GM13977 (cell line): ENCODE measurements around the gene DMXL2.

Source experiments
- DNase-seq: peaks from one replicate; pipeline ENCODE4 v3.0.0; 2012; ENCODE audit warnings: low spot score
- CTCF ChIP-seq: IDR thresholded peaks from 2 replicates; pipeline ENCODE4 v1.5.1; 2012; ENCODE audit warnings: mild to moderate bottlenecking, control low read depth; ENCODE audit not compliant: insufficient read depth; ENCODE audit errors: extremely low read depth, missing control alignments
- in situ Hi-C: fragments of 300-500 bp; cut with MboI; formaldehyde crosslinking; loops from one replicate; pipeline ENCODE4 v1.12.0; 2022; ENCODE audit warnings: low sequenced_read_pairs, low pct_unique_long_range_greater_than_20kb, mixed read lengths, inconsistent platforms; ENCODE audit not compliant: unreplicated experiment

Gene DMXL2

GRCh38 chr15:51623386-51623938, 891 bp upstream of the DMXL2 start:
- in situ Hi-C loops = no loop called here
- DNase-seq = peak; percentile 21
- no peak for TF ChIP-seq CTCF

GRCh38 chr15:51621936-51622603, 501 bp downstream of the DMXL2 start:
- DNase-seq = peak; percentile 74
- TF ChIP-seq CTCF = no peak
- in situ Hi-C loops = no loop called here

GRCh38 chr15:51621155-51621765, 1.3 kb downstream of the DMXL2 start:
- no peak for TF ChIP-seq CTCF
- DNase-seq = no peak

GRCh38 chr15:51620641-51621040, 1.9 kb downstream of the DMXL2 start:
- no peak for TF ChIP-seq CTCF
- in situ Hi-C loops = no loop called here
- peak; percentile 16 for DNase-seq

More at GRCh38 chr15:51621155-51621765, 1.3 kb downstream of the DMXL2 start:
- in situ Hi-C loops = no loop called here

- no peak for DNase-seq
- no peak for TF ChIP-seq CTCF
- in situ Hi-C loops = no loop called here
Measured at GRCh38 chr15:51620122-51620521, 2.4 kb downstream of the DMXL2 start.

- TF ChIP-seq CTCF = no peak
- no peak for DNase-seq
- in situ Hi-C loops = no loop called here
Measured at GRCh38 chr15:51619331-51620035, 3.1 kb downstream of the DMXL2 start.
